HepG2 (cell line): ENCODE measurements around the gene GYG1. TPM values are rescaled to one million over a fixed set of nuclear protein-coding genes. Genes with fewer than 3 reads are reported as not detected.

Experiments used
- ATAC-seq: fragments of 200-7000 bp; cut with Tn5 transposase; 3 replicates; pipeline ENCODE4 v1.9.1; 2020; ENCODE audit warnings: mild to moderate bottlenecking, moderate library complexity
- BruUV-seq: library from RNA; stranded (reverse); fragments of 400-500 nt; replicated peaks from 2 replicates; lab custom pipeline; 2021; lab: Mats Ljungman, UMichigan
- CTCF ChIA-PET: fragments of 300-600 bp; formaldehyde crosslinking; extraction: SDS; loops from one replicate; lab custom pipeline; 2021; ENCODE audit warnings: low total read pairs, inconsistent platforms, low intra/inter-chr PET ratio; lab: Yijun Ruan, JAX
- POLR2A ChIA-PET: fragments of 350-600 bp; sonication (Branson Sonifier 250); formaldehyde crosslinking; loops from one replicate; lab custom pipeline; 2020; ENCODE audit warnings: antibody characterized with exemption, inconsistent platforms; lab: Yijun Ruan, JAX
- DNase-seq: peaks from one replicate; pipeline ENCODE4 v3.0.0-alpha.2; 2015; ENCODE audit warnings: low spot score
- FAIRE-seq: peaks from 3 replicates; lab custom pipeline; 2011; peaks lifted over from hg19 to GRCh38; lab: Jason Lieb, UNC
- H2AFZ ChIP-seq: one replicate; pipeline ENCODE4 v1.6.1; 2011; ENCODE audit warnings: low read length, inconsistent platforms
- H3K27ac ChIP-seq: fragments of 300-600 bp; 3 replicates; pipeline ENCODE4 v1.8.0; 2011; ENCODE audit warnings: mixed run types, mild to moderate bottlenecking, mixed read lengths, low read length, inconsistent platforms; ENCODE audit not compliant: insufficient read depth; ENCODE audit errors: extremely low read length
- H3K27me3 ChIP-seq, 2 experiments: fragments of 200-600 bp in 1 of 2; 2 replicates in 1 of 2; 3 replicates in 1 of 2; pipeline versions ENCODE4 v1.6.0 to v1.8.0; 2011; ENCODE audit warnings: low read length in 2 of 2, mild to moderate bottlenecking in 2 of 2, moderate library complexity in 2 of 2, inconsistent platforms in 1 of 2; ENCODE audit not compliant: insufficient read depth in 2 of 2, control insufficient read depth in 1 of 2
- H3K36me3 ChIP-seq, 2 experiments: fragments of 200-600 bp in 1 of 2; replicated peaks in 1 of 2; 2 replicates in 1 of 2; 3 replicates in 1 of 2; pipeline versions ENCODE4 v1.5.1 to v1.8.0; 2011; ENCODE audit warnings: low read length in 2 of 2, inconsistent platforms in 1 of 2; ENCODE audit not compliant: insufficient read depth in 2 of 2, control insufficient read depth in 1 of 2
- H3K4me1 ChIP-seq: 2 replicates; pipeline ENCODE4 v1.5.1; 2012; ENCODE audit warnings: low read length, inconsistent platforms; ENCODE audit not compliant: insufficient read depth
- H3K4me2 ChIP-seq: 2 replicates; pipeline ENCODE4 v1.6.0; 2011; ENCODE audit warnings: low read depth, low read length, inconsistent platforms
- H3K4me3 ChIP-seq, 3 experiments: fragments of 200-600 bp in 1 of 3; sonication (generic), shearing (Covaris generic) in 1 of 3; replicated peaks in 1 of 3; 2 replicates each; pipeline ENCODE4 v1.5.1; 2011 to 2016; ENCODE audit warnings: low read length in 3 of 3, inconsistent platforms in 2 of 3, low read depth in 2 of 3, mild to moderate bottlenecking in 2 of 3, control low read depth in 1 of 3, mixed read lengths in 1 of 3; ENCODE audit not compliant: insufficient read depth in 1 of 3
- H3K79me2 ChIP-seq: one replicate; pipeline ENCODE4 v1.6.1; 2011; ENCODE audit warnings: low read length, inconsistent platforms; ENCODE audit not compliant: insufficient read depth
- H3K9ac ChIP-seq: 2 replicates; pipeline ENCODE4 v1.6.0; 2011; ENCODE audit warnings: mild to moderate bottlenecking, low read depth, low read length, inconsistent platforms; ENCODE audit not compliant: insufficient read depth
- H3K9me3 ChIP-seq: 2 replicates; pipeline ENCODE4 v1.5.1; 2012; ENCODE audit warnings: mild to moderate bottlenecking, low read length
- H4K20me1 ChIP-seq: 2 replicates; pipeline ENCODE4 v1.6.0; 2011; ENCODE audit warnings: inconsistent platforms, mild to moderate bottlenecking, low read length, moderate library complexity; ENCODE audit not compliant: insufficient read depth
- CTCF ChIP-seq: sonication (generic); formaldehyde crosslinking; IDR thresholded peaks from 2 replicates; pipeline ENCODE4 v1.5.0; 2020; ENCODE audit warnings: mild to moderate bottlenecking, missing genetic modification reagents, moderate library complexity
- FOSL2 ChIP-seq: sonication (generic); formaldehyde crosslinking; IDR thresholded peaks from 2 replicates; pipeline ENCODE4 v1.4.0; 2020; ENCODE audit warnings: missing genetic modification reagents
- MTA1 ChIP-seq: sonication (generic); formaldehyde crosslinking; IDR thresholded peaks from 2 replicates; pipeline ENCODE4 v1.4.0; 2020; ENCODE audit warnings: missing genetic modification reagents, mild to moderate bottlenecking, borderline replicate concordance
- PCBP1 ChIP-seq: fragments of 200-400 bp; formaldehyde crosslinking; IDR thresholded peaks from 2 replicates; pipeline ENCODE4 v1.6.1; 2017; ENCODE audit warnings: mild to moderate bottlenecking, low read depth, low read length, borderline replicate concordance
- SIN3B ChIP-seq: fragments of 150-350 bp; IDR thresholded peaks from 2 replicates; pipeline ENCODE4 v1.6.1; 2014; ENCODE audit warnings: low read length
- SRSF1 ChIP-seq: fragments of 200-400 bp; formaldehyde crosslinking; optimal IDR thresholded peaks from 2 replicates; pipeline ENCODE3; 2017; ENCODE audit warnings: mild to moderate bottlenecking, low read depth, low read length, moderate library complexity
- ZNF292 ChIP-seq: sonication (generic); formaldehyde crosslinking; IDR thresholded peaks from 2 replicates; pipeline ENCODE4 v1.8.1; 2022; ENCODE audit warnings: mild to moderate bottlenecking, low read depth, missing genetic modification reagents, borderline replicate concordance
- ZNF761 ChIP-seq: sonication (generic); formaldehyde crosslinking; conservative IDR thresholded peaks from 2 replicates; pipeline ENCODE4 v1.4.0; 2020; ENCODE audit warnings: mild to moderate bottlenecking, missing genetic modification reagents
- WGBS: methylation state at CpG from one replicate; pipeline ENCODE4 v1.1.6; 2017; ENCODE audit warnings: low lambda C conversion rate; 5-methylcytosine and 5-hydroxymethylcytosine counted together
- in situ Hi-C: cut with HindIII; loops from 2 replicates; pipeline ENCODE4 v1.10.0; 2017; ENCODE audit warnings: low pct_unique_long_range_greater_than_20kb; ENCODE audit not compliant: extremely low pct_ligation_motif_present
- intact Hi-C: fragments of 100-400 bp; cut with micrococcal nuclease; formaldehyde crosslinking; loops from one replicate; pipeline ENCODE4 v1.10.0; 2022; ENCODE audit not compliant: unreplicated experiment
- polyA plus RNA-seq, 8 experiments: library from polyadenylated mRNA; depleted of rRNA in 3 of 8; stranded (reverse) in 7 of 8; unstranded in 1 of 8; fragments of >200 nt; fragmentation: Illumina TruSeq in 4 of 8; extraction: Trizol in 4 of 8; gene quantifications; 2 replicates each; pipeline versions ENCODE4 v1.2.1 to v1.2.3, GENCODE V29; 2011 to 2016; ENCODE audit warnings: low read depth in 4 of 8, missing spikeins in 1 of 8, mixed read lengths in 1 of 8; ENCODE audit not compliant: insufficient read depth in 1 of 8
- total RNA-seq, 5 experiments: library from RNA; depleted of rRNA; stranded (reverse); fragments of >200 nt; fragmentation: Illumina TruSeq; extraction: Trizol; gene quantifications; 2 replicates each; pipeline ENCODE4 v1.2.3, GENCODE V29; 2016; ENCODE audit warnings: low read depth in 1 of 5
- TF ChIP-seq, protein P1 (sequence below): sonication (generic); formaldehyde crosslinking; IDR thresholded peaks from 2 replicates; pipeline ENCODE4 v1.8.0; 2022; ENCODE audit warnings: mild to moderate bottlenecking, missing genetic modification reagents, moderate library complexity
- TF ChIP-seq, protein P2 (sequence below): sonication (generic); formaldehyde crosslinking; IDR thresholded peaks from 2 replicates; pipeline ENCODE4 v1.8.1; 2023; ENCODE audit warnings: mild to moderate bottlenecking, missing genetic modification reagents, borderline replicate concordance

The GYG1 gene
- total and polyA plus RNA-seq, 2 of the 13 experiments (the other 11 are each of a cell fraction or from before 2014, with no cell fraction given) = 15.7 to 28.1 TPM

DNA sequence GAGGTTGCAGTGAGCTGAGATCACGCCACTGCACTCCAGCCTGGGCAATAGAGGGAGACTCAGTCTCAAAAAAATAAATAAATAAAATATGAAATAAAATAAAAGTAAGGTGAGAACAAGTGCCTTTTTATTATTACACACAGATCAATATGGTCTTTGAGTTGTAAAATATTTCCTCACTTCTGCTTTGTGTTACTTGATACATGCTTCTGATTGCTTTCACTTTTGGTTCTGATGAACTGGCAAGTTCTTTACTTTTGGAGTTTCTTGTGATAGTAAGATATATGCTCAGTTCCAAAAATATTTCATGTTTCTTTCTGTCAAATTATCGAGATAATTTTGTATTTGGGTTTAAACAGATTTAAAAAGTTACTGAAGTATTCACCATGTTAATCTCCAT is 16.6 kb upstream of the GYG1 start (continued):
- no peak for TF ChIP-seq SRSF1

- Histone ChIP-seq H2AFZ (no peak overlapping the region), H3K27ac (no peak overlapping the region), H3K4me2 (peak overlapping the region; percentile 57), H3K4me1 (peaks cover 10% of the 10 kb centered on the region; the same call in 1 of the 2 replicates), H3K36me3 (no peaks in the 10 kb centered on the region), H3K4me3 (peak overlapping the region in 2 of 3 experiments; percentile 23 to 28; a peak in 4 of 6 replicates), H3K9ac (no peak overlapping the region), H3K79me2 (no peaks in the 10 kb centered on the region), H3K9me3 (no peaks in the 10 kb centered on the region), H4K20me1 (no peaks in the 10 kb centered on the region), H3K27me3 (no peaks in the 10 kb centered on the region; a peak in 1 of 5 replicates)
- no TSS peak for BruUV-seq
- intact Hi-C loops (no loop called here), in situ Hi-C loops (no loop called here)
- 24% methylated on average over 6 of the region's 6 CpGs for WGBS
- CTCF ChIA-PET = no interaction called here
- peak; percentile 90 for ATAC-seq
- TF ChIP-seq, protein P1, sequence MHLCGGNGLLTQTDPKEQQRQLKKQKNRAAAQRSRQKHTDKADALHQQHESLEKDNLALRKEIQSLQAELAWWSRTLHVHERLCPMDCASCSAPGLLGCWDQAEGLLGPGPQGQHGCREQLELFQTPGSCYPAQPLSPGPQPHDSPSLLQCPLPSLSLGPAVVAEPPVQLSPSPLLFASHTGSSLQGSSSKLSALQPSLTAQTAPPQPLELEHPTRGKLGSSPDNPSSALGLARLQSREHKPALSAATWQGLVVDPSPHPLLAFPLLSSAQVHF (CRISPR knock-in tag) = no peak
- TF ChIP-seq PCBP1 (no peak), MTA1 (CRISPR knock-in tag) (no peak), ZNF292 (0 out of 2 replicates have a peak, but pooled peaks have one; percentile 23), CTCF (peak; percentile 26), ZNF761 (peak; percentile 92; the same call in 1 of the 2 replicates), SIN3B (no peak), FOSL2 (no peak)
- TF ChIP-seq, protein P2, sequence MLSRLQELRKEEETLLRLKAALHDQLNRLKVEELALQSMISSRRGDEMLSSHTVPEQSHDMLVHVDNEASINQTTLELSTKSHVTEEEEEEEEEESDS (CRISPR knock-in tag) = no peak
- POLR2A ChIA-PET = no interaction called here
- no peak for DNase-seq
- FAIRE-seq = no peak
These were observed 16.1 kb upstream of the GYG1 start for GRCh38 chr3:148975248-148975647.
